ENCODE measurements around the gene SLC35F4.

DNA sequence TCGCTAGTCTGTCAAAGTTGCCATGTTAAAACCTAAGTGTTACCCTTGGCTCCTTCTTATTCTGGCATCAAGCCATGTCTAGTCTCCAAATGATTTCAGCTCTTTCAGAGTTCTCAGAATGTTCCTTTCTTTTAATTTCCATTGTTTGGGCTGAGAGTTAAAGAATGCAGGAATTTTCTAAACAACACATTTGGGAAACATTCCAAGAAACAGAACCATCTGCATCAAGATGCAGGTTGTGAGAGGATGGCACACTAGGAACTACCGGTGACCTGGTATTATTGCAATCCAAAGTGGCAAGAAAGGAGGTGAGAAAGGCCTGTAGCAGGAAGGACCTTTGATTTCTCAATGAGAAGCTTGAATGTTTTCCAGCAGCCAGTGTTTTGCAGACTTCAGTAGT lies 30.1 kb downstream of the SLC35F4 start:
- TF ChIP-seq CTCF (IDR thresholded peaks at IDR 0.05; ENCODE audit: low read length): no peak
- no peak for TF ChIP-seq EZH2phosphoT487 (IDR thresholded peaks at IDR 0.05; ENCODE audit: low read length)

Measured in MM.1S (cell line).